ENCODE measurements around the gene KCNMA1. TPM values are rescaled to one million over a fixed set of nuclear protein-coding genes. Genes with fewer than 3 reads are reported as not detected.

Gene KCNMA1
- total and polyA plus RNA-seq, 7 experiments from 2014 or later = 0.42 TPM; not detected in 6

GRCh38 chr10:77149706-77150105, 487.9 kb downstream of the KCNMA1 start:
- Histone ChIP-seq H3K36me3 (ENCODE audit: control insufficient read depth in 2 of 3, insufficient read depth in 3 of 3, low read length in 3 of 3) (no peaks in the 10 kb centered on the region), H3K27ac (ENCODE audit: low read depth, low read length) (no peak overlapping the region), H3K9me3 (ENCODE audit: control insufficient read depth in 2 of 3, low read length in 3 of 3) (no peaks in the 10 kb centered on the region), H3K27me3 (ENCODE audit: control insufficient read depth in 2 of 2, insufficient read depth in 2 of 2, low read length in 2 of 2) (no peaks in the 10 kb centered on the region), H3K4me3 (ENCODE audit: low read length) (no peak overlapping the region), H3K4me1 (ENCODE audit: control insufficient read depth in 2 of 2, insufficient read depth in 2 of 2, low read length in 2 of 2) (no peaks in the 10 kb centered on the region)
- Mint-ChIP-seq H3K4me1 (no peaks in the 10 kb centered on the region), H3K4me3 (no peak overlapping the region), H3K9me3 (peaks cover 0 to 1% (median 0%) of the 10 kb centered on the region in 11 donors), H3K27me3 (peaks cover 0 to 12% (median 2%) of the 10 kb centered on the region in 5 donors), H3K36me3 (no peaks in the 10 kb centered on the region), H3K27ac (no peak overlapping the region)
- CTCF ChIA-PET = no interaction called here
- POLR2A ChIA-PET = no interaction called here
- no peak for ATAC-seq
- DNase-seq = no peak
- intact Hi-C loops (cut with micrococcal nuclease) = no loop called here

GRCh38 chr10:77149001-77149400, 488.6 kb downstream of the KCNMA1 start:
- no peaks in the 10 kb centered on the region for H3K36me3 ChIP-seq (ENCODE audit: control insufficient read depth in 2 of 3, insufficient read depth in 3 of 3, low read length in 3 of 3)
- Mint-ChIP-seq H3K4me1 (no peaks in the 10 kb centered on the region), H3K27me3 (peaks cover 0 to 6% (median 0%) of the 10 kb centered on the region in 5 donors), H3K27ac (no peak overlapping the region), H3K4me3 (no peak overlapping the region), H3K9me3 (peaks cover 0 to 1% (median 0%) of the 10 kb centered on the region in 11 donors), H3K36me3 (no peaks in the 10 kb centered on the region)
- H3K27ac ChIP-seq (ENCODE audit: low read depth, low read length) = no peak overlapping the region
- ChIA-PET POLR2A (no interaction called here), CTCF (interaction anchor here (0.9 kb wide), 1 partner anchor 18 kb away, joined by 3 read pairs; no protein-coding TSS in a partner anchor)
- intact Hi-C loops (cut with micrococcal nuclease) = no loop called here
- H3K27me3 ChIP-seq (ENCODE audit: control insufficient read depth in 2 of 2, insufficient read depth in 2 of 2, low read length in 2 of 2) = no peaks in the 10 kb centered on the region
- no peaks in the 10 kb centered on the region for H3K4me1 ChIP-seq (ENCODE audit: control insufficient read depth in 2 of 2, insufficient read depth in 2 of 2, low read length in 2 of 2)
- no peak overlapping the region for H3K4me3 ChIP-seq (ENCODE audit: low read length)
- DNase-seq (no peak), ATAC-seq (no peak)
- H3K9me3 ChIP-seq (ENCODE audit: control insufficient read depth in 2 of 3, low read length in 3 of 3) = no peaks in the 10 kb centered on the region

GRCh38 chr10:77147871-77148270, 489.7 kb downstream of the KCNMA1 start:
- Mint-ChIP-seq H3K36me3 (no peaks in the 10 kb centered on the region), H3K9me3 (peaks cover 0 to 1% (median 0%) of the 10 kb centered on the region in 11 donors), H3K27me3 (peaks cover 0 to 10% (median 0%) of the 10 kb centered on the region in 5 donors), H3K4me1 (no peaks in the 10 kb centered on the region), H3K4me3 (no peak overlapping the region), H3K27ac (no peak overlapping the region)
- ChIA-PET POLR2A (no interaction called here), CTCF (interaction anchor here (0.9 kb wide), 1 partner anchor 14 kb away, joined by 3 read pairs; no protein-coding TSS in a partner anchor)
- intact Hi-C loops (cut with micrococcal nuclease) = no loop called here
- Histone ChIP-seq H3K27me3 (ENCODE audit: control insufficient read depth in 2 of 2, insufficient read depth in 2 of 2, low read length in 2 of 2) (no peaks in the 10 kb centered on the region), H3K36me3 (ENCODE audit: control insufficient read depth in 2 of 3, insufficient read depth in 3 of 3, low read length in 3 of 3) (no peaks in the 10 kb centered on the region), H3K4me1 (ENCODE audit: control insufficient read depth in 2 of 2, insufficient read depth in 2 of 2, low read length in 2 of 2) (no peaks in the 10 kb centered on the region), H3K9me3 (ENCODE audit: control insufficient read depth in 2 of 3, low read length in 3 of 3) (no peaks in the 10 kb centered on the region), H3K27ac (ENCODE audit: low read depth, low read length) (no peak overlapping the region), H3K4me3 (ENCODE audit: low read length) (no peak overlapping the region)
- ATAC-seq = no peak
- no peak for DNase-seq

- no peak overlapping the region for H3K4me3 ChIP-seq (ENCODE audit: low read length)
- no peaks in the 10 kb centered on the region for H3K36me3 ChIP-seq (ENCODE audit: control insufficient read depth in 2 of 3, insufficient read depth in 3 of 3, low read length in 3 of 3)
- no peaks in the 10 kb centered on the region for H3K4me1 Mint-ChIP-seq
- no peak for ATAC-seq
- H3K27ac Mint-ChIP-seq = no peak overlapping the region
- CTCF ChIA-PET = no interaction called here
- no peak for DNase-seq
- H3K4me3 Mint-ChIP-seq = no peak overlapping the region
- H3K36me3 Mint-ChIP-seq = no peaks in the 10 kb centered on the region
- no peaks in the 10 kb centered on the region for H3K4me1 ChIP-seq (ENCODE audit: control insufficient read depth in 2 of 2, insufficient read depth in 2 of 2, low read length in 2 of 2)
- no peaks in the 10 kb centered on the region for H3K9me3 ChIP-seq (ENCODE audit: control insufficient read depth in 2 of 3, low read length in 3 of 3)
- H3K27ac ChIP-seq (ENCODE audit: low read depth, low read length) = no peak overlapping the region
- peaks cover 0 to 5% (median 4%) of the 10 kb centered on the region in 5 donors for H3K27me3 Mint-ChIP-seq
- intact Hi-C loops (cut with micrococcal nuclease) = no loop called here
- H3K27me3 ChIP-seq (ENCODE audit: control insufficient read depth in 2 of 2, insufficient read depth in 2 of 2, low read length in 2 of 2) = no peaks in the 10 kb centered on the region
- POLR2A ChIA-PET = no interaction called here
- H3K9me3 Mint-ChIP-seq = peaks cover 0 to 1% (median 0%) of the 10 kb centered on the region in 11 donors
These were observed 490.8 kb downstream of the KCNMA1 start for GRCh38 chr10:77146712-77147336.

GRCh38 chr10:77144656-77145055, 493.0 kb downstream of the KCNMA1 start:
- H3K4me3 Mint-ChIP-seq = no peak overlapping the region
- Histone ChIP-seq H3K27ac (ENCODE audit: low read depth, low read length) (no peak overlapping the region), H3K4me3 (ENCODE audit: low read length) (no peak overlapping the region), H3K36me3 (ENCODE audit: control insufficient read depth in 2 of 3, insufficient read depth in 3 of 3, low read length in 3 of 3) (no peaks in the 10 kb centered on the region), H3K4me1 (ENCODE audit: control insufficient read depth in 2 of 2, insufficient read depth in 2 of 2, low read length in 2 of 2) (no peaks in the 10 kb centered on the region), H3K9me3 (ENCODE audit: control insufficient read depth in 2 of 3, low read length in 3 of 3) (no peaks in the 10 kb centered on the region), H3K27me3 (ENCODE audit: control insufficient read depth in 2 of 2, insufficient read depth in 2 of 2, low read length in 2 of 2) (no peaks in the 10 kb centered on the region)
- intact Hi-C loops (cut with micrococcal nuclease) = no loop called here
- H3K36me3 Mint-ChIP-seq = no peaks in the 10 kb centered on the region
- CTCF ChIA-PET = no interaction called here
- no peak overlapping the region for H3K27ac Mint-ChIP-seq
- ATAC-seq (no peak), DNase-seq (no peak)
- POLR2A ChIA-PET = no interaction called here
- H3K4me1 Mint-ChIP-seq = no peaks in the 10 kb centered on the region
- peaks cover 0 to 1% (median 0%) of the 10 kb centered on the region in 11 donors for H3K9me3 Mint-ChIP-seq
- H3K27me3 Mint-ChIP-seq = peaks cover 0 to 16% (median 6%) of the 10 kb centered on the region in 5 donors

- POLR2A ChIA-PET = no interaction called here
- H3K27ac ChIP-seq (ENCODE audit: low read depth, low read length) = no peak overlapping the region
- no peak overlapping the region for H3K4me3 ChIP-seq (ENCODE audit: low read length)
- no peaks in the 10 kb centered on the region for H3K4me1 ChIP-seq (ENCODE audit: control insufficient read depth in 2 of 2, insufficient read depth in 2 of 2, low read length in 2 of 2)
- no peak overlapping the region for H3K27ac Mint-ChIP-seq
- intact Hi-C loops (cut with micrococcal nuclease) = no loop called here
- DNase-seq (no peak), ATAC-seq (no peak)
- CTCF ChIA-PET = no interaction called here
- H3K9me3 ChIP-seq (ENCODE audit: control insufficient read depth in 2 of 3, low read length in 3 of 3) = no peaks in the 10 kb centered on the region
- no peaks in the 10 kb centered on the region for H3K9me3 Mint-ChIP-seq
- peaks cover 0 to 26% (median 4%) of the 10 kb centered on the region in 5 donors for H3K27me3 Mint-ChIP-seq
- no peaks in the 10 kb centered on the region for H3K4me1 Mint-ChIP-seq
- H3K4me3 Mint-ChIP-seq = no peak overlapping the region
- H3K36me3 Mint-ChIP-seq = no peaks in the 10 kb centered on the region
- H3K27me3 ChIP-seq (ENCODE audit: control insufficient read depth in 2 of 2, insufficient read depth in 2 of 2, low read length in 2 of 2) = no peaks in the 10 kb centered on the region
- H3K36me3 ChIP-seq (ENCODE audit: control insufficient read depth in 2 of 3, insufficient read depth in 3 of 3, low read length in 3 of 3) = no peaks in the 10 kb centered on the region
These were observed 498.1 kb downstream of the KCNMA1 start for GRCh38 chr10:77139252-77140160.

Data from naive thymus-derived CD4-positive, alpha-beta T cell (primary cell).